ENCODE results near the gene SKIC8.

The SKIC8 gene

GRCh38 chr15:78299101-78299930 is at the start of gene SKIC8:
TSS of gene SKIC8 (minus strand) at chr15:78299609. CDS start at chr15:78295686, 3,923 bp downstream.
- peak; percentile 98 for DNase-seq

GRCh38 chr15:78347586-78348543 is 48.5 kb upstream of the SKIC8 start:
- no peak for DNase-seq

DNA sequence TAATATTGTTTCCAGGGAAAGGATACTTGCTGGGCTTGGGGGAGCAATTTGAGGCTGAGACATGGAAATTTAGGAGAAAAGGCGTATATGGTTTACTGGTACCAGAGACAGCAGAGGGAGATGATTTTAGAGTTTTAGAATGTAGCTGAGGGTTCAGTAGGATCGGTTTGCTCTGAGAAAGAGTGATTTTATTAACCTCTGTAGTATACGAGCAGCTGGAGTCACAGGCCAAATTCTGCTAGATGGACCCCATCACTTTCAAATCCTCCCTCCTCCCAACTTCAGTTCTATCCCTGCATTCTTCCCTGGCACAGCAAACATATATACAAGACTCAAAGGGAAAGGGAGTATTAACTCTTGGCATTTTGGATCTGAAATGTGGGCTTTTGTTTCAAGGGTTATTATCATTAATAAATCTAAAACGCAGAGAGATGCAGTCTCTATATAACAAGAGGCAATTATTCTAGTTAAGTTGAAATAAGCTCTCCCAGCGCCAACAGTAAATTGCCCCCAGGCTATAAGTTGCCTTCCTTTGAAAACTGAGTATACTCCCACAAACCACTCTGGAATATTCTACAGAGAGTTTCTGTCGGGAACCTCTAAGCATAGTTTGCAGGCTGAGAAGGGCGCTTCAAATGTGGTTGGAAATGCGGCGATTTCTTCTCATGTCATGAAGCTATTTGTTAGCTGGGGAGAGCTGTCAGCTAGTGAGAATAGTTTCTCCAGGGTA is 46.2 kb upstream of the SKIC8 start:
- DNase-seq: no peak

GRCh38 chr15:78343276-78344060 is 44.1 kb upstream of the SKIC8 start:
- no peak for DNase-seq

DNA sequence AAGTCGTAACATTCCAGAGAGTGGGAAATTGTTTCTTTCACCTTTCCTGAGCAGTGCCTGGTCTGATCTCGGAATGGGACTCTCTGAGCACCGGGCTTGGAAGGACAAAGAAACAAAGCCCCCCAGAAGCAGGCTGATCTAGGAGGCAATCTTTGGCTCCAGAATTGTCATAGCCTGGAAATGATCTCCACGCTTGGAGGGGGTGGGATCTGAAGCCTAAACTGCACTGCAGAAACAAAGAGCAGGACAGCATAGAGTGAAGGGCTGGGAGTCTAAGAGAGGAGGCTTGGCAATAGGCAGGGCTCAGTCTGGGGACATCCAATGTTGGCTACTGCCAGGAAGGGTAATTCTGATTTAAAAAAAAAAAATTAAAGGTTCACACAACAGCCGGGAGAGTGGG is 42.6 kb upstream of the SKIC8 start:
- no peak for DNase-seq

- peak; percentile 26 for DNase-seq
Observed at GRCh38 chr15:78341057-78341987, 41.9 kb upstream of the SKIC8 start.

- DNase-seq: peak; percentile 29
Observed at GRCh38 chr15:78340231-78341056, 41.0 kb upstream of the SKIC8 start, which contains the start of gene CRABP1. TSS of gene CRABP1 (plus strand) at chr15:78340353. CDS start at chr15:78340429, 76 bp downstream.

DNA sequence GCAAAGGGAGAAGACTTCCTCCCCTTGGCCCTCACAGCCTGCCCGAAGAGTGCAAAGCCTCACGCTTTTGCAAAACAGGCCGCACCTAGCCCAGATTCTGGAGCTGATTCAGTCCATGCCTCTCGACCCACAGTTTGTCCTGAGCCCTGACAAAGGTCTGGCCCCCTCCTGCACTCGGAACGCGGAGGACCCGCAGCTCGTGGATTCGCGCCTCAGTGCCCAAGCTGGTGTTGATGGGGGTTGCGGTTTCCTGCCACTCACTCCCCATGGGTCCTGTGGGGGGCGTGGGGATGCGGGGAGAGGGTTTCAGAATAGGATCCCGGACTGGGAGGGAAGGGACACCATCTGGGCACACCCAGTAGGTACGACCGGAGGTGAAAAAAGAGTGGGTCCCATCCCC is 40.1 kb upstream of the SKIC8 start:
- no peak for DNase-seq

GRCh38 chr15:78338781-78339180 is 39.4 kb upstream of the SKIC8 start:
- DNase-seq: no peak

GRCh38 chr15:78335985-78336384 is 36.6 kb upstream of the SKIC8 start:
- DNase-seq: no peak

GRCh38 chr15:78334845-78335244 is 35.4 kb upstream of the SKIC8 start:
- DNase-seq: no peak

- no peak for DNase-seq
Observed at GRCh38 chr15:78329625-78330024, 30.2 kb upstream of the SKIC8 start.

- DNase-seq: no peak
Observed at GRCh38 chr15:78327466-78327865, 28.1 kb upstream of the SKIC8 start.

DNA sequence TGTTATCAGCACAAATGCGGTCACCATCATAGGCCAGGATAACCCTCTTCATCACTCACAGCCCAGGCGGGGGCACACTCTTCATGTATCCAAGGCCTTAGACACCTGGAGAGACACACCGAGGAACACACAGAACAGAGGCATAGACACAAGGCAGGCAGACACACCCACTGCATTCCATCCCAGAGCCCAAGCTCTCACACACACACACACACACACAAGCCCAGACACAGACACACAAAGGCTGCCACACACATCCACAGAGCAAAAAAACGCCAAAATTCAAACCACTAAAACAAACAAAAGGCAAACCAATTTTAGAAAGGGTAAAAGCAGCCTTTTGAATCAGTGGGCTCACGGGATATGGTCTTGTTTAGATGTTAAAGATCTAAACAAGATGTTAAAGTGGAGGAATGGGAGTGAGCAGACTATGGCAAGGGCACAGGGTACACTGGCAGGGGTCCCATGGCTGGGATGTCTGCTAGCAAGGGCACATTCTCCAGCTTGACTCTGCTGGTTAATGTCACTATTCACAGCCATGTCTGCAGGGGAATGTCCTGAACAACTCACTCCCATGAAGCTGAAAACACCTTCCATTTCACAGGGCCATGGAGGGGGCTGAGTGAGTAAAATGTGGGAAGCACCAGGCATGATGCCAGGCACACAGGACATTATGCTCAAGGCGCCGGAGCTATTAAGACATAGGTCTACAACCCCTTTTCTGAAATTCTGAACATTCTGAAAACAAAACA is 25.9 kb upstream of the SKIC8 start:
- no peak for DNase-seq

- DNase-seq: no peak
Observed at GRCh38 chr15:78324144-78324543, 24.7 kb upstream of the SKIC8 start.

GRCh38 chr15:78323693-78324092 is 24.3 kb upstream of the SKIC8 start:
- no peak for DNase-seq

DNA sequence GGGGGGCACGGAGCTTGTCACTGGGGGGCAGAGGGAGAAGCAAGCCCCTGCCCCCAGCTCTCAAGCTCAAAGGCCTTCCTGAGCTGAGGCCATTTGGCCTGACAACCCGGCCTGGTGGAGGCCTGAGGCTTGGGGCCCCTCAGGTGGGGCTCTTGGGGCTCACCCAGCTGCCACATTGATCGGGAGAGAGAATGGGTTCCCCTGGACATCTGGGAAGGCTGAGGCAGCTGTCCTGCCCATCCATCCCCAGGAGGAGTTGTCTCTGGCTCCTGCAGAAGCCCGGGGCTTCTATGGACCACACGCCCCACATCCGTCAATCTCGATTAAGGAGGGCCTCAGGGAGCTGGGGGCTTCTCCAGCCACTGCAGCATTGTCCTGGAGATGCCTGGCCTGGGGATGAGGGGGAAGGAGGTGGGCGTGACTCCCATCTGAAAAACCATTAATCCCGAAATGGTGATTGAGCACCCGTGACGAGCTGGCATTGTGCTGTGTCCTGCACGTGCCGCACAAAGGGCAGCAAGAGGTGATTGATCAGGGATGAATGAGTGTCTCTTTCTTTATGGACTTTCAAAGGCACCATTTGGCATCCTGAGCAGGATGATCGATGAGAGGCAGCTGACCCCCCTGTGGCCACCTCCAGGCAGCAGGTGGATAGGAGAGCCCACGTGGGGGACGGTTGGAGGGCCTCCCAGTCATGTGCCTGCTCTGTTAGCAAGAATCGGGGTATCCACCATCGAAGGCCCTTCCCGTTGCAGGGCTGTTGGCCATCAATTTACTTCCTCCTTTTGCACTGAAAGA is 23.5 kb upstream of the SKIC8 start:
- DNase-seq: peak; percentile 41

- DNase-seq: no peak
Observed at GRCh38 chr15:78322243-78322642, 22.8 kb upstream of the SKIC8 start.
